Forelimb muscle (tissue), 1 donor: ENCODE data around the gene LIM2. TPM values are rescaled to one million over a fixed set of nuclear protein-coding genes. Genes with fewer than 3 reads are reported as not detected.
A peak's percentile ranks its signal among the peaks of the same experiment; 100 is the strongest.

ENCODE experiments used
- DNase-seq: peaks from one replicate; pipeline ENCODE4 v3.0.0-alpha.2; 2013; ENCODE audit warnings: low read depth
- polyA plus RNA-seq: library from polyadenylated mRNA; unstranded; fragments of 120-200 nt; gene quantifications from one replicate; pipeline ENCODE4 v1.2.1, GENCODE V29; 2013; ENCODE audit not compliant: insufficient read length

The LIM2 gene
- polyA plus RNA-seq, 1 donor, result not detected

- no peak for DNase-seq
These were observed 8.4 kb upstream of the LIM2 start for GRCh38 chr19:51396175-51396574.

DNA sequence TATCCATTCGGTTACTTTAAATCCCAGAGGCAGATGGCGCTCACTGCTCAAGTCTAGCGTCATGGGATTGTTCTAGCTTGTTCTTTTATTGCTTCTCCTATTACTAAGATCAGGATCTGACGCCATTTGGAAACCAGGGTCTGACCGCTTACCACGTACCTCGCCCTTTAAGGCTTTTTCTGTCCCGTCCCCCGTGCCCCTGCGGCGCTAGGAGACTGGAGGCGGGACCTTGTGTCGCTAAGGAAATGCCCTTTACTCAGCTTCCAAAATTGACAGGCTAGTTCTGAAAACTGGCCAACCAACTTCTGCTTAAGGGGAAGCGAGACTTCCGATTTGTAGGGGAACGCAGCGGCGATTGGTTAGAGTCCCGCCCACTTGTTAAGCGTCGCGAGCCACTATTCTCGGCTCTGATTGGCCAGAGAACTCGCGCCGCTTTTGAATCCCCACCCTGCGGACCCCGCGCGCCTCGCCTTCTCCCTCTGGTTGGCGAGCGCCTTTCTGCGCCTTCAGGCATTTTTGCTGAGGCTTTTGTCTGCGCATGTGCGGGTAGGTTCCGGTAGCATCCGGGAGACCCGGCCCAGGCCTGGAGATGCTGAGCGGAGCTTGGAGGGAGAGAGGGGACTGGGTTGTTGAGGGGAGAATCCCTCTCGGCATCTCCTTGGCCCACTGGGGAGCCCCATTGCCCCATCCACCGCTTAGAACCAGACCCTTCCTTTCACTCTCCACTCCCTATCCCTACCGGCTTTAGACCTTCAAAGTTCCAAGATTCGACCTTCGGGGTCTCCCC is 6.5 kb upstream of the LIM2 start:
- DNase-seq, result peak; percentile 99

DNA sequence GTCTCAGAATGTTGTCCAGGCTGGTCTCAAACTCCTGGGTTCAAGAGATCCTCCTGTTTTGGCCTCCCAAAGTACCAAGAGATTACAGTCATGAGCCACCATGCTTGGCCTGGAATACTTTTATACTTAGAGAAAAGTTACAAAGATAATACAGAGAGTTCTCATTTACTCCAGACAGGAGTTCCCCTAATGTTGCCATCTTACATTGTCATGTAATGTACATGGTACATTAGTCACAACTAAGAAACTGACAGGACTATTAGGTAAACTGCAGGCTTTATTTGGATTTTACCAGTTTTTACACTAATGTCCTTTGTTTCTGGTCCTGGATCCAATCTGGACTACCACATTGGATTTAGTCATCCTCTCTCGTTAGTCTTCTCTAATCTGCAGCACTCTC is 4.9 kb upstream of the LIM2 start:
- no peak for DNase-seq

GRCh38 chr19:51391073-51391611 is 3.4 kb upstream of the LIM2 start:
- no peak for DNase-seq

DNA sequence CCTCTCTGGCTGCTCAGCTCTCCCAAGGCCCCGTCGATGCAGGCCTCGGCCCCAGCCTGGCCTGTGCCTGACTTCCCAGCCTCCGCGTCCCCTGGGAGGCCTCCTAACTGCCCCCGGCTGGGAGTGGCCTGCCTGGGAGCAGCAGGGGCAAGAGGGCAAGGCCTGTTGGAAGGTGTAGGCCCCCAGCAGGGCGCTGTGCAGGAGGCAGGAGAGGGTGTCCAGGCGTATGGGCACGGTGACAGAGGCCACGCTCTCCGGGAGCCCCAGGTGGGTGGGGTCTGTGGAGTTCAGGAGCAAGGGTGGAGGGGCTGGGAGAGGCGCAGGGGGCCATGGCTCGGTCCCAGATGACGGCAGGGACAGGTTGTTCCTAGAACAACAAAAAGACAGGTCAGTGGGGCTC is 1.4 kb upstream of the LIM2 start:
- DNase-seq, result no peak

- DNase-seq, result no peak
These were observed 773 bp downstream of the LIM2 start for GRCh38 chr19:51386882-51387520.

- DNase-seq, result no peak
These were observed 5.8 kb downstream of the LIM2 start for GRCh38 chr19:51382004-51382403.

DNA sequence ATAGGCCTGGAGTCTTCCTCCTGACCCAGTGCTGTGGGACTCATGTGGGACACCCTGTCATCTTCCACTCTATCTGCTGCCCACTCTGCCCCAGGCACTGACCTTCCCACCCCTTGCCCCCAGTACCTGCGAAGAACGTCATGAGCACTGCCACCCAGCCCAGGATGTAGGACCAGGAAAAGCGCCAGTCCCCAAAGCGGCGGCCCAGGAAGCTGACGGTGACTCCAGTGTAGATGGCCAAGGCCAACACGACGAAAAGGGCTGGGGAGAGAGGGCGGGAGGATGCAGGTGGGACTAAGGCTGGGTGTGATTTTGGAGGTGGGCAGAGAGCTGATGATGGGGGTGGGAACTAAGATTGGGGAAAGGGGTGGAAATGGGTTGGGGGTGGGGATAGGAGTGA is 7.4 kb downstream of the LIM2 start:
- DNase-seq, result no peak

GRCh38 chr19:51377422-51377821 is 10.4 kb downstream of the LIM2 start:
- DNase-seq, result no peak

GRCh38 chr19:51375504-51376221 is 12.1 kb downstream of the LIM2 start:
- no peak for DNase-seq

- no peak for DNase-seq
These were observed 14.9 kb downstream of the LIM2 start, which contains the start of gene NKG7 for GRCh38 chr19:51372649-51373504. Gene NKG7 (minus strand): TSS chr19:51372654. CDS start chr19:51372535, 119 bp downstream.

- DNase-seq, result no peak
These were observed 15.6 kb downstream of the LIM2 start for GRCh38 chr19:51372021-51372648.

DNA sequence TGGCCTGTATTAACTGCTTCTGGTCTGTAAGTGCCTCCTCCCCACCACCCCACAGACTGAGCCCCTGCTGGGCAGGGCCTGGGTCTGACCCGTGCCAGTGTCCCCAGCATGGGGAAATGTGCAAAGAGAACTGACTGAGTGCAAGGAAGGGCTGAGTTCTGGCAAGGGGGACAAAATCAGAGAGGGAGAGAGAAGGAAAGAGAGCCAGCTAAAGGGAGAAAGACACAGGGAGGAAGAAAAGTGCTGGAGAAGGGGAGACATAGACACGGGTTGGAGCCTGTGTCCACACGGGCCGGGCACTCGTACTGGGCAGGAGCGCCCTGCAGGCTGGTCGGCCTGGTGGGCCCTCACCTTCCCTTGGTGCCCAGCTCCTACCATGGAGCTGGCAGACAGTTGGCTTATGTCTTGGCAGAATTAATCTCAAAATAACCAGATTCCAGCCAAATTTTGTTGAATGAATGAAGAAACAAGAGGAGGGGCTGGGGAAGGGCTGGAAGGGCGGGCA is 16.5 kb downstream of the LIM2 start:
- DNase-seq, result no peak

- no peak for DNase-seq
These were observed 17.5 kb downstream of the LIM2 start for GRCh38 chr19:51370230-51370629.

GRCh38 chr19:51368366-51369282 is 19.1 kb downstream of the LIM2 start, which contains the start of gene CLDND2:
Gene CLDND2 (minus strand): TSS chr19:51369003. CDS start chr19:51368577, 426 bp downstream.
- no peak for DNase-seq

GRCh38 chr19:51367565-51368365 is 20.0 kb downstream of the LIM2 start:
- peak; percentile 91 for DNase-seq

DNA sequence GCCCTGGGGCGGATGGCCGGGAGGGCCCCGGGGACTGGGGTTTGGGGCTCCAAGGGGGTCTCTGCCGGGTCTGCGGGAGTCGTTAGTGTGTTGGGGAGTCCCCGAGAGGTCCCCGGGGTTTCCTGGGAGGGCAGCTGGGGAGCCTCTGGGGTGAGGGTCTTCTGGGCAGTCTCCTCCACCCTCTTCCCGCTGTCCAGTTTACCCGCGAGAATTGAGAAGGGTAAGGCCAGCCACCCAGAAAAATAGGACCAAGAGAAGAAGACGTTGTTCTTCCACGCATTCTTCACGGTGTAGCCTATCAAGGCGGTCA is 20.6 kb downstream of the LIM2 start:
- no peak for DNase-seq

DNA sequence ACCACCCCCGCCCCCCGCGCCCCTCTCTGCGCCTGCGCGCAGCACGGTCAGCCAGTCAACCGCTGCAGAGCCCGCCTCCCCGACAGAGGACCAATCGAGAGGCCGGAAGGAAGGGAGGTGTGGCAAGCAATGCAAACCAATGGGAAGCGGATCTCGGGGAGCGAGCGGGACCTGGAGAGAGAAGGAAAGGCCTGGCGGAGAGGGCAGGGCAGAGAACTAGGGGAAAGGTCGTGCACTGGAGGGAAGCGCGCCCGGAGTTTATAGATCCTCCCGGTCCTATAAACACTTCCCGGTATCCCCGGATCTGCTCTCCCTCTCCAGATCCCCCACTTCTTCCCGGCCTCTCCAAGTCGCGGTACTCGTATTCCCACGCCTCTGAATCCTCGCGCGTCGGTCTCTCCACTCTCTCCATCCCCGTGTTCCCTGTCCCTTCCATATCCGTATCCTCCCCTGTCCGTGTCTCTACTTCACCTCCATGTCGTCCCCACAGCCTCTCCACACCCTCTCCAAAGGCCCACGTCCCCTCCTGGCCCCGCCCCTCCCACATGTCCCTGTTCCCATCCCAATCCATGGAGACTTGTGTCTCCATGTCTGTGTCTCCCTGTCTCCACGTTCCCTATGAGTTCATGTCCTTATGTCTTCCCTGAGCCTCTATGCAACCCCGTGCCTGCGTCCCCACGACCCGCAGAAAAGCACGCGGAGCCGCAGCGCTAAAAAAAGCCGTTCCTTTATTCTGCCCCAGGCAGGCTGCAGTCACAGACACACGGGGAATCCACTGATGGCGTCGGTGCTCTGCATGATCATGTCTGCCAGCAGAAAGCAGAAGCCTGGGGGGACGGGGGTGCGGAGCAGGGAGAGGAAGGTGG is 21.2 kb downstream of the LIM2 start:
- peak; percentile 94 for DNase-seq
